HCT116 (cell line): Measurements from ENCODE around the gene TOX3.

Source experiments
- CTCF ChIP-seq, 3 experiments: fragments of 200-600 bp in 1 of 3; sonication (generic) in 1 of 3; IDR thresholded peaks in 2 of 3; conservative IDR thresholded peaks in 1 of 3; 2 replicates each; pipeline ENCODE4 v1.5.1; 2012 to 2017; ENCODE audit warnings: low read depth in 2 of 3, low read length in 2 of 3, antibody characterized with exemption in 1 of 3, borderline replicate concordance in 1 of 3, control low read depth in 1 of 3, mild to moderate bottlenecking in 1 of 3, mixed read lengths in 1 of 3, mixed run types in 1 of 3, moderate library complexity in 1 of 3; ENCODE audit not compliant: insufficient read depth in 1 of 3
- SIN3A ChIP-seq: IDR thresholded peaks from 2 replicates; pipeline ENCODE4 v1.6.1; 2012; ENCODE audit warnings: low read depth

GRCh38 chr16:52404546-52404945 lies 142.4 kb downstream of the TOX3 start:
- TF ChIP-seq CTCF (IDR thresholded peaks at IDR 0.05 in 2 of 3, conservative IDR thresholded peaks at IDR 0.05 in 1 of 3; ENCODE audit: borderline replicate concordance in 1 of 3, insufficient read depth in 1 of 3, low read depth in 2 of 3, low read length in 2 of 3) (no peak), SIN3A (no peak)
